ENCODE data around the gene GRM7.

Gene GRM7

DNA sequence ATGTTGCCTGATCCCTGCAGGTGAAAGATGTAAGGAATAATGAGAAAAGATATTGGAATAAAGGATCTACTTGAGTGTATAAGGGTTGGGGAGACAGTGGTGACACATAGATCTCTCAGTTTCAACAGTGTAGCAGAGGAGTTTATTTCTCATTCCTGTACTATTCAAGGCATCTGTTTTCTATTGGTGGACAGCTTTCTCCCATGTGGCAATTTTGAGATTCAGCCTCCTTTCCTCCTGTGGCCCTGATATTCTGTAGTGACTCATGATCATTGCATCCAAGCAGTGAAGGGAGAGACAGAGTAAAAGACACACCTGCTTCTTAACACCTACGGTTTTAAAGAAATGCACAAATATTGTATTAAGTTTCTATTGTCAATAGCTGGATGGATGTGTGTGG is 327.6 kb downstream of the GRM7 start (continued):
- TF ChIP-seq, protein P1, sequence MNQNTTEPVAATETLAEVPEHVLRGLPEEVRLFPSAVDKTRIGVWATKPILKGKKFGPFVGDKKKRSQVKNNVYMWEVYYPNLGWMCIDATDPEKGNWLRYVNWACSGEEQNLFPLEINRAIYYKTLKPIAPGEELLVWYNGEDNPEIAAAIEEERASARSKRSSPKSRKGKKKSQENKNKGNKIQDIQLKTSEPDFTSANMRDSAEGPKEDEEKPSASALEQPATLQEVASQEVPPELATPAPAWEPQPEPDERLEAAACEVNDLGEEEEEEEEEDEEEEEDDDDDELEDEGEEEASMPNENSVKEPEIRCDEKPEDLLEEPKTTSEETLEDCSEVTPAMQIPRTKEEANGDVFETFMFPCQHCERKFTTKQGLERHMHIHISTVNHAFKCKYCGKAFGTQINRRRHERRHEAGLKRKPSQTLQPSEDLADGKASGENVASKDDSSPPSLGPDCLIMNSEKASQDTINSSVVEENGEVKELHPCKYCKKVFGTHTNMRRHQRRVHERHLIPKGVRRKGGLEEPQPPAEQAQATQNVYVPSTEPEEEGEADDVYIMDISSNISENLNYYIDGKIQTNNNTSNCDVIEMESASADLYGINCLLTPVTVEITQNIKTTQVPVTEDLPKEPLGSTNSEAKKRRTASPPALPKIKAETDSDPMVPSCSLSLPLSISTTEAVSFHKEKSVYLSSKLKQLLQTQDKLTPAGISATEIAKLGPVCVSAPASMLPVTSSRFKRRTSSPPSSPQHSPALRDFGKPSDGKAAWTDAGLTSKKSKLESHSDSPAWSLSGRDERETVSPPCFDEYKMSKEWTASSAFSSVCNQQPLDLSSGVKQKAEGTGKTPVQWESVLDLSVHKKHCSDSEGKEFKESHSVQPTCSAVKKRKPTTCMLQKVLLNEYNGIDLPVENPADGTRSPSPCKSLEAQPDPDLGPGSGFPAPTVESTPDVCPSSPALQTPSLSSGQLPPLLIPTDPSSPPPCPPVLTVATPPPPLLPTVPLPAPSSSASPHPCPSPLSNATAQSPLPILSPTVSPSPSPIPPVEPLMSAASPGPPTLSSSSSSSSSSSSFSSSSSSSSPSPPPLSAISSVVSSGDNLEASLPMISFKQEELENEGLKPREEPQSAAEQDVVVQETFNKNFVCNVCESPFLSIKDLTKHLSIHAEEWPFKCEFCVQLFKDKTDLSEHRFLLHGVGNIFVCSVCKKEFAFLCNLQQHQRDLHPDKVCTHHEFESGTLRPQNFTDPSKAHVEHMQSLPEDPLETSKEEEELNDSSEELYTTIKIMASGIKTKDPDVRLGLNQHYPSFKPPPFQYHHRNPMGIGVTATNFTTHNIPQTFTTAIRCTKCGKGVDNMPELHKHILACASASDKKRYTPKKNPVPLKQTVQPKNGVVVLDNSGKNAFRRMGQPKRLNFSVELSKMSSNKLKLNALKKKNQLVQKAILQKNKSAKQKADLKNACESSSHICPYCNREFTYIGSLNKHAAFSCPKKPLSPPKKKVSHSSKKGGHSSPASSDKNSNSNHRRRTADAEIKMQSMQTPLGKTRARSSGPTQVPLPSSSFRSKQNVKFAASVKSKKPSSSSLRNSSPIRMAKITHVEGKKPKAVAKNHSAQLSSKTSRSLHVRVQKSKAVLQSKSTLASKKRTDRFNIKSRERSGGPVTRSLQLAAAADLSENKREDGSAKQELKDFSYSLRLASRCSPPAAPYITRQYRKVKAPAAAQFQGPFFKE (tag by site-specific recombination; IDR thresholded peaks at IDR 0.05; ENCODE audit: borderline replicate concordance): no peak
- TF ChIP-seq ZNF623 (tag by site-specific recombination; IDR thresholded peaks at IDR 0.05): no peak
- TF ChIP-seq ZNF707 (tag by site-specific recombination; IDR thresholded peaks at IDR 0.05): no peak
- TF ChIP-seq ZNF16 (tag by site-specific recombination; IDR thresholded peaks at IDR 0.05; ENCODE audit: low read depth): no peak
- no peak for TF ChIP-seq SCRT1 (tag by site-specific recombination; IDR thresholded peaks at IDR 0.05; ENCODE audit: borderline replicate concordance)
- TF ChIP-seq ZNF530 (tag by site-specific recombination; IDR thresholded peaks at IDR 0.05; ENCODE audit: low read depth): no peak
- TF ChIP-seq TRIM28 (IDR thresholded peaks at IDR 0.05; ENCODE audit: borderline replicate concordance, low read length): no peak
- no peak for TF ChIP-seq ZBTB1 (tag by site-specific recombination; IDR thresholded peaks at IDR 0.05)
- TF ChIP-seq GLI2 (tag by site-specific recombination; IDR thresholded peaks at IDR 0.05; ENCODE audit: borderline replicate concordance, low read depth): no peak
- TF ChIP-seq, protein P2, sequence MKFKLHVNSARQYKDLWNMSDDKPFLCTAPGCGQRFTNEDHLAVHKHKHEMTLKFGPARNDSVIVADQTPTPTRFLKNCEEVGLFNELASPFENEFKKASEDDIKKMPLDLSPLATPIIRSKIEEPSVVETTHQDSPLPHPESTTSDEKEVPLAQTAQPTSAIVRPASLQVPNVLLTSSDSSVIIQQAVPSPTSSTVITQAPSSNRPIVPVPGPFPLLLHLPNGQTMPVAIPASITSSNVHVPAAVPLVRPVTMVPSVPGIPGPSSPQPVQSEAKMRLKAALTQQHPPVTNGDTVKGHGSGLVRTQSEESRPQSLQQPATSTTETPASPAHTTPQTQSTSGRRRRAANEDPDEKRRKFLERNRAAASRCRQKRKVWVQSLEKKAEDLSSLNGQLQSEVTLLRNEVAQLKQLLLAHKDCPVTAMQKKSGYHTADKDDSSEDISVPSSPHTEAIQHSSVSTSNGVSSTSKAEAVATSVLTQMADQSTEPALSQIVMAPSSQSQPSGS (tag by site-specific recombination; IDR thresholded peaks at IDR 0.05; ENCODE audit: low read depth): no peak
- no peak for TF ChIP-seq ZNF555 (tag by site-specific recombination; conservative IDR thresholded peaks at IDR 0.05)
- no peak for TF ChIP-seq GLIS2 (tag by site-specific recombination; IDR thresholded peaks at IDR 0.05)

DNA sequence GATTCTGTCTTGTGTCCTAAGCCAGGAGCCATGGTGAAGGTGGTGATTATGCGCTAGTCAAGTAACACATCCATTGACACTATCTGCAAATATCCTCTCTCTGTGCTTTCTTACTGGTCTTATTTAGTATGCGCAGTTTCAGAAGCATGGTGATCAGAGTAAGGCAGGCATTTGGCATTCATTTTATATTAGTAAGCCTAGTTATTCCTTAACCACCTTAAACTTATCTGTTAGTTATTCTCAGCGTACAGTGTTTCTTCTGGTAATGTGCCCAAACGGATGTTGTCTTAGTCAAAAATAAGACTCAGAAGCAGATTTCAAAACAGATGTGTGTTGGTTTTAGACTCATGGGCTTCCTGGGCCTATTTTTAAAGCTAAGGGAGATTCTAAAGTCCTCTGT is 329.2 kb downstream of the GRM7 start:
- no peaks in the 10 kb centered on the region for H3K4me1 ChIP-seq (ENCODE audit: control insufficient read depth, insufficient read depth, low read length)
- no peak overlapping the region for H3K27ac ChIP-seq (ENCODE audit: extremely low read depth, low read depth, low read length)
- no peaks in the 10 kb centered on the region for H3K9me3 ChIP-seq (ENCODE audit: control insufficient read depth, insufficient read depth, low read depth, low read length)
- POLR2A ChIA-PET: no interaction called here
- CTCF ChIA-PET: no interaction called here
- no peaks in the 10 kb centered on the region for H3K36me3 ChIP-seq (ENCODE audit: control insufficient read depth in 2 of 2, insufficient read depth in 1 of 2, low read length in 2 of 2)
- H3K4me3 ChIP-seq (ENCODE audit: low read depth, low read length): no peak overlapping the region
- TF ChIP-seq ZNF274 (IDR thresholded peaks at IDR 0.05; ENCODE audit: low read length) (no peak), ZNF274 (tag by site-specific recombination; IDR thresholded peaks at IDR 0.05; ENCODE audit: borderline replicate concordance) (no peak), ZNF155 (tag by site-specific recombination; IDR thresholded peaks at IDR 0.05) (no peak), GFI1B (tag by site-specific recombination; IDR thresholded peaks at IDR 0.05) (no peak), CTCF (tag by site-specific recombination; IDR thresholded peaks at IDR 0.05) (no peak), ZNF175 (tag by site-specific recombination; IDR thresholded peaks at IDR 0.05) (no peak), BCL11B (tag by site-specific recombination; IDR thresholded peaks at IDR 0.05; ENCODE audit: low read depth) (no peak)
